GM19238 (cell line): Measurements from ENCODE around the gene PTPRN2.

Experiments
- DNase-seq: peaks from one replicate; pipeline ENCODE4 v3.0.0; 2011; ENCODE audit warnings: low spot score; ENCODE audit not compliant: insufficient read length

PTPRN2 gene

GRCh38 chr7:158403013-158403821 lies 184.4 kb downstream of the PTPRN2 start:
- no peak for DNase-seq

DNA sequence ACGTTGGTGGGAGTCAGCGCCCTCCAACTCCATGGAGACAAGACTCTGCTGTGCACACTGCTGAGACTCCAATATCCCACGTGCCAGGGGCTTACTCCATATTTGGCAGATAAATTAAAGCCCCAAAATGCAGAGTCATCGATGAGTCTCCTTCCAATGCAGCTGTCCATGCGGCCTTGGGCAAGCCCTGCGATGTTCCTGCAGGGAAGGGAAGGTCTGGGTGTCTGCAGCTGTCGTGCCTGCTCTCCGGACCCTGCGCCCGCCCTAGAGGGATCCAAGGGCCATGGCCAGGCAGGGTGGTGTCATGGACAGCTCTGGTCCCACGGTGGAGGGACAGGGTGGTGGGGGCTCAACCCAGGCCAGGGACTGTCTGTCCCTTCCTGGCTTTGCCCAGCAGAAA lies 185.2 kb downstream of the PTPRN2 start:
- no peak for DNase-seq

GRCh38 chr7:158401826-158402225 lies 185.8 kb downstream of the PTPRN2 start:
- DNase-seq, result no peak

GRCh38 chr7:158401295-158401694 lies 186.3 kb downstream of the PTPRN2 start:
- no peak for DNase-seq

DNA sequence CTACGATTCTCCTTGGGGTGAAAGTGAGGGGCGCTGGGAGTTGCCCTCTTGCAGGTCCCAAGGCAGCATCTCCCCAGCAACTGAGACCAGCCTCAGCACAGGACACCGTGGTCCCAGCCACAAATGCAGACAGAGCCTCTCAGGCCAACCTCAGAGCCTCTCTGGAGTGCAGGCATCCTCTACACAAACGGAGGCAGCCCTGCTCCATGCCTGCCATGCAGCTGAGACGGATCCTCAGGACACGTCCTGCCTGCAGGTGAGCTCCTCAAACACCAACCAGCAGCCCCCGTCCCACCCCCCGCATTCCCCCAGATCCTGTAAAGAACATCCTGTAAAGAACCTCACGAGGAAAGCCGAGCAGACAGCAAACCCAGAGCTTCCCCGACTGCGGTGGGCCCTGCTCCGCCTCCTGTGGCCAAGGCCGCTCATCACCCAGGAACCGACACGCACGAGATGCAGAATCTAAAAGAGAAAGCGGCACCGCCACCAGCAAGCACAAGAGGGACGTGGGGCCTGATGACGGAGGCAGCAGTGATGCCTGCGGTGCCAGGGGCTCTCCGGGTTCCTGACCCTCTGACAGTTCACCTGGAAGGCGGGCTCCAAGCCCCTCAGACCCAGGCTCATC lies 186.9 kb downstream of the PTPRN2 start:
- DNase-seq, result no peak

GRCh38 chr7:158399762-158400161 lies 187.9 kb downstream of the PTPRN2 start:
- DNase-seq, result no peak

DNA sequence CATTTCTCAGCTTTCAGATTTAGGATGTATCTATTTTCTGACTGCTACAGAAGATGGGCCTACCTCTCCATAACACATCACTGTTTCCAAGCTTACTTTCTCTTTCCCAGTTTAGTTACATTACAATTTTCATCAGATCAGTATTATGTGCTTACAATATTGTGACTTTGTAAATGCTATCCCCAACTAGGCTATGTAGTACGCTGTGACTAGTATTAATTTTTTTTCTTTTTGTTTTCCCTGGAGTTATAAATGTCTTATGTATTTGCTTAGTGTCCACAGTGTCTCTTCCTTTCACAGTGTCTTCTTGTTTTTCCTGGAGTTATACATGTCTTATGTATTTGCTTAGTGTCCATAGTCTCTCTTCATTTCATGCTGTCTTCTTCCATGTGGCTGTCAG lies 188.9 kb downstream of the PTPRN2 start:
- no peak for DNase-seq

- DNase-seq, result no peak
Measured at GRCh38 chr7:158397885-158398284, 189.7 kb downstream of the PTPRN2 start.

DNA sequence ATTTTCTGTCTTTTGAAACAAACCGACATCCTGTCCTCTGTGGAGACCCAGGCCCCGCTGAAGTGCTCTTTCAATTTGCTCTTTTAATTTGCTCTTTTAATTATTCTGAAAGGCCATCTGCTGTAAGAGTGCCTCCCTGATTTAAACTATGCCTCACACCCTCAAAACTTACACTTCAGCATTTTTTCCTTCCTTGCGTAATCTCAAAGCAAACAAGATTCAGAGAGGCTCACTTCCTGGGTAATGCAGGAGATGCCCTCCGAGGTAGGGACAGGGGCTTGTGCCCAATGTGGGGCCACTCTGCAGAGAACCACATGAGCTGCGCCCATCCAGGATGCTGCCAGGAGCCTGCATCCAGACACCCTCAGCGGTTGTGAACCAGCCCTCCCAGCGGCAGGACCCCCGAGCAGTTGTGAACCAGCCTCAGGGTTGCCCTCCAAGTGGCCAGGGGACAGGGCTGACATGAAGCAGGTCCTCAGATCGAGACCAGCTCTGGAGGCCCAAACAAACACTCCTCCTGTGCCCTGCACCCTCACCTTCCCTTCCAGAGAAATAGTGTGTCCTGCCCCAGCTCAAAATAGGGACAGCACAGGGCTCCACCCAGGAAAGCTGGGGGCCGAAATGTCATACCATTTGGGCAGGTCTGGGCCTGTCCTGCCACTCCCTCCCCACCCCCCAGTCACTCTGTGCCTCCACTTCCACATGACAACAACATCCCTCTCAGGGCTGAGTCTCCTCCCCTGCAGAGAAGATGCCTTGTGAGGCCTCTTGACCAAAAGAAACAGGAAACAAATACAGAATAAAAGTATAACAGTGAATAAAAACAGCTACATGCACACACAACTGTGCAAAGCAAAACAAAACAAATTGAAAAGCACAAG lies 190.4 kb downstream of the PTPRN2 start:
- DNase-seq, result no peak

DNA sequence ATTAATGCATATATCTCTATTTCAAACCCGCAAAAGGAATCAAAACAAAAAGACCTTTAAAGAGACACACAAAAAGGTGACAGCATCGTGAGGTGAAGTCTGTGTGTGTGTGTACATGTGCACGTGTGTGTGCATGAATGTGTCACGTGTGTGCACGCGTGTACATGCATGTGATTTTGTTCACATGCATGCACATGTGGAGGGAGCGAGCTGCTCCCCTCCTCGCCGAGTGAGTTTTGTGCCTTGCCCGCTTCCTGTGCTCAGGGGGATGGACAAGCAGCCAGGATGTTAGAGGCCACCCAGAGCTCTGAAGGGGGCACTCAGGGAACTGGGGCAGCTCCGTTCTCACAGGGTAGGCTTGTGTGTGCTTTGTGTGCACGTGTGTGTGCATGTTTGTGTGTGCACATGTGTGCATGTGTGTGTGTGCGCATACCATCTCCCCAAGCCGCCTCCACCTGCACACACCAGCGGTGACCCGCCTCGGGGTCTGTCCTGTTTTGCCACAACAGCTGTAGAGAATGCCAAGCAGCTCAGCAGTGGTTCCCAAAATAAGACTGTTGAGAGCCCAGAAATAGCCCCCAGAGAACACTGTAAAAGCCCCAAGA lies 191.2 kb downstream of the PTPRN2 start:
- no peak for DNase-seq

DNA sequence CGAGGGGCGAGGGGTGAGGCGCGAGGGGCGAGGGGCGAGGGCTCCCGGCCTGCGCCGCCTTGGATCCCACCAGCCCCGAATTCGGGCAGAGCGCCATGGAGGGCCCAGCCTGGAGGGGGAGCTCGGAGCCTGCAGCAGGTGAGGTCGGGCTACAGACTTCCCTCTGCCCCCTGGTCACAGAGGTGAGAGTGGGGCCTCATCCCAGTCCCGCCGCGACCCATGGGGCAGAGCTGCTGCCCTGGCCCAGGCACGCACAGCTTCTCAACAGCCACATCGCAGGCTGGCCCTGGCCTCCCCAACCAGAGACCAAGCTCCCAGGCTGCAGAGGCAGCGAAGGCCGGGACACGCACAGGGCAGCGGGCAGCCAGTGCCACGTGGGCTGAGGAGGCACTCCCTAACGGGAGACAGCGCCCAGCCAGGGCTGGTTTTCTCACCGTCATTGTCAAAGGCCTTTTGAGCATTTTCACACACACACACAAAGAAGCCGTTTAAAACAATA lies 191.8 kb downstream of the PTPRN2 start:
- DNase-seq, result no peak

DNA sequence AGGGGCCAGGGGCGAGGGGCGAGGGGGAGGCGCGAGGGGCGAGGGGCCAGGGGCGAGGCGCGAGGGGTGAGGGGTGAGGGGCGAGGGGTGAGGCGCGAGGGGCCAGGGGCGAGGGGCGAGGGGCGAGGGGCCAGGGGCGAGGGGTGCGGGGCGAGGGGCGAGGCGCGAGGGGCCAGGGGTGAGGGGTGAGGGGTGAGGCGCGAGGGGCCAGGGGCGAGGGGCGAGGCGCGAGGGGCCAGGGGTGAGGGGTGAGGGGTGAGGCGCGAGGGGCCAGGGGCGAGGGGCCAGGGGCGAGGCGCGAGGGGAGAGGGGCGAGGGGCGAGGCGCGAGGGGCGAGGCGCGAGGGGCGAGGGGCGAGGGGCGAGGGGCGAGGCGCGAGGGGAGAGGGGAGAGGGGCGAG lies 192.3 kb downstream of the PTPRN2 start:
- DNase-seq, result no peak

DNA sequence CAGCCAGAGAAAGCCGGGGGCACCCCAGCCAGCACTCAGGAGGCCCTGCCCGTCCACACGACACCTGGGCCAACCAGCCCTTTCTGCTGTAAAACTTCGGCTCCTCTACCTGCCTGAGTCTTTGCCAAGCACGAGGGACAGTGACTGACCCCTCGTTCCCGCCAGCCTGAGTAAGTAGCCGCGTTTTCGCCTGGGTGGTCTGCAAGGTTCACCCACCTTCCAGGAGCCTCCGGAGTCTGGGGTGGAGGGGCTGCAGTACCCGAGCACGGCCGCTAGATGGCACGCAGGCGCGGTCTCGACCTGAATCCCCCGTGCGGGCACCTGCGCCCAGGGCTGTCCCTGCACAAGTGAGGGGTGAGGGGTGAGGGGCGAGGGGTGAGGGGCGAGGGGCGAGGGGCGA lies 192.7 kb downstream of the PTPRN2 start:
- DNase-seq, result no peak

DNA sequence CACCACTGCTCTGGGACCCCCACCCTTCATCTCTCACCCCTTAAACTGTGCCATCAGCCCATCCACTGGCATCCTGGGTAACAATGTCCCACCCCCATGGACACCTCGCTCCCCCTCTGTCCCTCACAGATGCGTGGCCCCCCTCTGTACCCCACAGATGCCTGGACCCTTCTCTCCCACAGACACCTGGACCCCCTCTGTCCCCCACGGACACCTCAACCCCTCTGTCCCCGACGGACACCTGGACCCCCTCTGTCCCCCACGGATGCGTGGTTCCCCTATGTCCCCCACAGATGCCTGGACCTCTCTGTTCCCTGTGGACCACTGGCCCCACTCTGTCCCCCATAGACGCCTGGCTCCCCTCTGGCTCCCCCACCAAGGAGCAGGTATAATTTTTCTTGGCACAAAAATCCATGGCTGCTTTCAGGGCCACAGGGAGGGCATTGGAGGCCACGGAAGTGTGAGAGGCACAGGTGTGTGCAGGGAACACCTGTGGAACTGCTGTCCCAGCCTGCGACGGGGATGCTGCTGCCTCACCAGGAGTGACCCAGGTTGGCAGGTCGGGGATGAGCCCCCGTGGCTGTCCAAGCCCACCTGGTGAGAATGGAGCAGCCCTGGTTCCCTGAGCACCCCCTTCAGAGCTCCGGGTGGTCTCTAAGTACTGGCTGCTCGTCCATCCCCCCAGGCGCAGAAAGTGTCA lies 193.5 kb downstream of the PTPRN2 start:
- no peak for DNase-seq

GRCh38 chr7:158392251-158392650 lies 195.4 kb downstream of the PTPRN2 start:
- DNase-seq, result no peak

DNA sequence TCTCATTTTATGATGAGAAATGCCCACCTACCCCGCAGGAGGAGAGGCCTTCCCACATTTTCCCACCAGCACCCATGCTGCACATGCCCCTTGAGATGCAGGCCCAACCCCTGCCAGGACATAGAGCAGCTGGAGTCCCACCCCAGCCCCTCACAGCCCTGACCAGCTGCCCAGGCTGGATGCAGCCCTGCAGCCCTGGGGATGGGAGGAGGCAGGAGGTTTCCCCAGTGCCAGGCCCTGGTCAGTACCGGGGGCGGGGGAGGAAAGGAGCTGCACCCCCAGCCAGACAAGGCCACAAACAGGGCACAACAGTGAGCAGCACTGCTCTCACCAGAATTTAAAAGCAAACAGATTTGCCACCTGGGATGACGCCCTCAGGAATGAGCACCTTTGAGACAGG lies 196.1 kb downstream of the PTPRN2 start:
- DNase-seq, result no peak

- no peak for DNase-seq
Measured at GRCh38 chr7:158391141-158391540, 196.5 kb downstream of the PTPRN2 start.

DNA sequence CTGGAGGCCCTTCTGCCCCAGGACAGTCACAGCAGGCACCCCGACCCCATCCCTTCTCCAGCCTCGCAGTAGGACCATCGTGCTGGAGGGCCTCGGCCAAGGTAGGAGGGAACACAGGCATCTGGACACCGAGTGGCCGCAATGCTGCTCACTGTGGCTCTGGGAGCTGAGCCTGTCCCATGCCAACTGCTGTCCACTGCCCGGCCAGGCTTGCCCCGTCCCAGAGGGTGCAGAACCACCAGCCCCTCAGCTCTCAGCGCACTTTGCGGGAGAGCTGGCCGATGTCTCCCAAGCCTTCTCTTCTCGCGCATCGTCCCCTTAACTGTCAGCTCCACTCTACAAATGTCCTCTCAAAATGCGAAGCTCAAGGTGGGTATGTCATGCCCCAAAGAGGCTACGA lies 197.2 kb downstream of the PTPRN2 start:
- DNase-seq, result no peak

GRCh38 chr7:158389514-158390425 lies 197.9 kb downstream of the PTPRN2 start:
- DNase-seq, result no peak

- DNase-seq, result no peak
Measured at GRCh38 chr7:158388928-158389327, 198.7 kb downstream of the PTPRN2 start.
